ENCODE data around the gene AGPAT3. TPM values are rescaled to one million over a fixed set of nuclear protein-coding genes. Genes with fewer than 3 reads are reported as not detected.

The AGPAT3 gene
- total and polyA plus RNA-seq, 2 donors (not counting 3 experiments of a cell fraction or from before 2014, with no cell fraction given), result 39.9 to 76.7 TPM

DNA sequence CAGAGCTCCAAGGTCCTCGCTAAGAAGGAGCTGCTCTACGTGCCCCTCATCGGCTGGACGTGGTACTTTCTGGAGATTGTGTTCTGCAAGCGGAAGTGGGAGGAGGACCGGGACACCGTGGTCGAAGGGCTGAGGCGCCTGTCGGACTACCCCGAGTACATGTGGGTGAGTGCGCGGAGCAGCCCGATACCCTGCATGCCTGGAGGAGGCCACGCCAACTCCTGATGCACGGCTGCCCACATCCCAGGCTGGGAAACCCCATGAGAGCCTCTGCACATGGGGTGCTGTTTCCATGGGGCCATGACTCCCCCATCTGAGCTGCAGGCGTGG lies 104.1 kb downstream of the AGPAT3 start:
- no TSS peak for BruUV-seq (replicated peaks)
- DNase-seq (ENCODE audit: low read depth, low spot score) (no peak), FAIRE-seq (no peak)
- TF ChIP-seq EZH2 (IDR thresholded peaks at IDR 0.05; ENCODE audit: borderline replicate concordance, low read depth, low read length, severe bottlenecking) (no peak), JUN (IDR thresholded peaks at IDR 0.05; ENCODE audit: borderline replicate concordance, insufficient read depth, insufficient read length, low read depth) (no peak), POLR2A (IDR thresholded peaks at IDR 0.05; ENCODE audit: low read depth, low read length) (no peak), FOS (IDR thresholded peaks at IDR 0.05; ENCODE audit: borderline replicate concordance, insufficient read depth, low read length) (no peak), MYC (IDR thresholded peaks at IDR 0.05; ENCODE audit: low read depth, low read length) (no peak), POLR2AphosphoS5 (IDR thresholded peaks at IDR 0.05; ENCODE audit: insufficient read depth, low read depth, low read length) (no peak), GATA2 (IDR thresholded peaks at IDR 0.05; ENCODE audit: insufficient read depth, insufficient read length, low read depth, low read length) (no peak)
- TF ChIP-seq, protein P1, sequence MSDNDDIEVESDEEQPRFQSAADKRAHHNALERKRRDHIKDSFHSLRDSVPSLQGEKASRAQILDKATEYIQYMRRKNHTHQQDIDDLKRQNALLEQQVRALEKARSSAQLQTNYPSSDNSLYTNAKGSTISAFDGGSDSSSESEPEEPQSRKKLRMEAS (IDR thresholded peaks at IDR 0.05; ENCODE audit: insufficient read depth, insufficient read length), result no peak
- TF ChIP-seq, protein P2, sequence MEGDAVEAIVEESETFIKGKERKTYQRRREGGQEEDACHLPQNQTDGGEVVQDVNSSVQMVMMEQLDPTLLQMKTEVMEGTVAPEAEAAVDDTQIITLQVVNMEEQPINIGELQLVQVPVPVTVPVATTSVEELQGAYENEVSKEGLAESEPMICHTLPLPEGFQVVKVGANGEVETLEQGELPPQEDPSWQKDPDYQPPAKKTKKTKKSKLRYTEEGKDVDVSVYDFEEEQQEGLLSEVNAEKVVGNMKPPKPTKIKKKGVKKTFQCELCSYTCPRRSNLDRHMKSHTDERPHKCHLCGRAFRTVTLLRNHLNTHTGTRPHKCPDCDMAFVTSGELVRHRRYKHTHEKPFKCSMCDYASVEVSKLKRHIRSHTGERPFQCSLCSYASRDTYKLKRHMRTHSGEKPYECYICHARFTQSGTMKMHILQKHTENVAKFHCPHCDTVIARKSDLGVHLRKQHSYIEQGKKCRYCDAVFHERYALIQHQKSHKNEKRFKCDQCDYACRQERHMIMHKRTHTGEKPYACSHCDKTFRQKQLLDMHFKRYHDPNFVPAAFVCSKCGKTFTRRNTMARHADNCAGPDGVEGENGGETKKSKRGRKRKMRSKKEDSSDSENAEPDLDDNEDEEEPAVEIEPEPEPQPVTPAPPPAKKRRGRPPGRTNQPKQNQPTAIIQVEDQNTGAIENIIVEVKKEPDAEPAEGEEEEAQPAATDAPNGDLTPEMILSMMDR (IDR thresholded peaks at IDR 0.05; ENCODE audit: extremely low read depth in 1 of 2, insufficient read depth in 1 of 2, low read depth in 1 of 2, low read length in 2 of 2), result no peak
- no peaks in the 10 kb centered on the region for H4K20me1 ChIP-seq (replicated peaks; ENCODE audit: control insufficient read depth, extremely low read depth, insufficient read depth, low read length)
- ChIA-PET POLR2A (no interaction called here), CTCF (interaction anchor here (1.0 kb wide), 1 partner anchor 19 kb away, joined by 3 read pairs; no protein-coding TSS in a partner anchor)
- dilution Hi-C loops (cut with MboI; ENCODE audit: extremely low pct_ligation_motif_present, low sequenced_read_pairs), result no loop called here
- H3K79me2 ChIP-seq (ENCODE audit: control insufficient read depth, insufficient read depth, low read length), result no peaks in the 10 kb centered on the region
- H3K9me1 ChIP-seq (replicated peaks; ENCODE audit: control insufficient read depth, extremely low read depth, insufficient read depth, low read length), result no peaks in the 10 kb centered on the region
- H3K4me2 ChIP-seq (ENCODE audit: insufficient read depth, low read length), result no peak overlapping the region
- H2AFZ ChIP-seq (ENCODE audit: low read depth, low read length), result no peak overlapping the region
- no peaks in the 10 kb centered on the region for H3K4me1 ChIP-seq (ENCODE audit: control insufficient read depth, extremely low read depth, insufficient read depth, low read length)
- no peaks in the 10 kb centered on the region for H3K9me3 ChIP-seq (replicated peaks; ENCODE audit: control insufficient read depth, insufficient read depth, low read length)
- intact Hi-C loops (cut with micrococcal nuclease), result no loop called here
- H3K36me3 ChIP-seq (ENCODE audit: control insufficient read depth in 2 of 2, extremely low read depth in 1 of 2, insufficient read depth in 2 of 2, low read length in 2 of 2), result peaks cover 7 to 35% of the 10 kb centered on the region in 2 experiments
- H3K27ac ChIP-seq (ENCODE audit: insufficient read depth, low read depth, low read length), result no peak overlapping the region
- H3K27me3 ChIP-seq (ENCODE audit: control insufficient read depth in 2 of 2, insufficient read depth in 2 of 2, low read length in 2 of 2), result no peaks in the 10 kb centered on the region
- H3K9ac ChIP-seq (replicated peaks; ENCODE audit: extremely low read depth, insufficient read depth, low read length), result no peak overlapping the region
- no peak overlapping the region for H3K4me3 ChIP-seq (replicated peaks in 1 of 3; ENCODE audit: insufficient read depth in 1 of 3, low read depth in 1 of 3, low read length in 3 of 3)
